GM10248 (cell line): Measurements from ENCODE around the gene PSMA3.

Experiments used
- CTCF ChIA-PET: fragments of 300-600 bp; sonication (Branson Sonifier 250); formaldehyde crosslinking; extraction: SDS; loops from one replicate; lab custom pipeline; 2021; ENCODE audit warnings: antibody characterized with exemption; lab: Yijun Ruan, JAX
- POLR2A ChIA-PET: fragments of 350-650 bp; sonication (Branson Sonifier 250); formaldehyde crosslinking; extraction: SDS; loops from one replicate; lab custom pipeline; 2020; ENCODE audit warnings: antibody characterized with exemption; lab: Yijun Ruan, JAX
- DNase-seq: peaks from one replicate; pipeline ENCODE4 v3.0.0; 2012; ENCODE audit errors: extremely low spot score
- TF ChIP-seq, protein P1 (sequence below): IDR thresholded peaks from 2 replicates; pipeline ENCODE4 v1.5.1; 2012; ENCODE audit warnings: mild to moderate bottlenecking, low read depth; ENCODE audit errors: extremely low read depth, missing control alignments, control extremely low read depth

The PSMA3 gene

DNA sequence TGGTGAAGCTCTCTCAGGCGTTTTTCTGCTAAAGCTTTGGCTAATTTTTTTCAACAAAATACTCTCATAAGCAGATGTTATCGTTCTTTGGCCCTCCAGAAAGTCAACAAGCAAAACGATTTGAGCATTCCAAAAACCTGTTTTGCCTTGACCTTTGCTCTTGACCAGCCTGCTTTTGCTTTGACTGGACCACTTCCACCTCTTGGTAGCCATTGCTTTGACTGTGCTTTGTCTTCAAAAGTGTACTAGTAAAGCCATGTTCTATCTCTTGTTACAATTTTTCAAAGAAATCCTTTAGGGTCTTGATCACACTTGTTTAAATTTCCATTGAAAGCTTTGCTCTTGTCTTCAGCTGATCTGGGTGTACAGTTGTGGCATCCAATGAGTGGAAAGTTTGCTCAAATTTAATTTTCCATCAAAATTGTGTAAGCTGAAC lies 43.0 kb downstream of the PSMA3 start:
- ChIA-PET POLR2A (interaction anchor here (1.2 kb wide), 1 partner anchor 11 kb away, joined by 4 read pairs; the partner anchor contains the start of gene ARID4A), CTCF (interaction anchor here (1.0 to 1.1 kb wide), 2 partner anchors 20 kb away, joined by 3 read pairs; no protein-coding TSS in a partner anchor)
- TF ChIP-seq, protein P1, sequence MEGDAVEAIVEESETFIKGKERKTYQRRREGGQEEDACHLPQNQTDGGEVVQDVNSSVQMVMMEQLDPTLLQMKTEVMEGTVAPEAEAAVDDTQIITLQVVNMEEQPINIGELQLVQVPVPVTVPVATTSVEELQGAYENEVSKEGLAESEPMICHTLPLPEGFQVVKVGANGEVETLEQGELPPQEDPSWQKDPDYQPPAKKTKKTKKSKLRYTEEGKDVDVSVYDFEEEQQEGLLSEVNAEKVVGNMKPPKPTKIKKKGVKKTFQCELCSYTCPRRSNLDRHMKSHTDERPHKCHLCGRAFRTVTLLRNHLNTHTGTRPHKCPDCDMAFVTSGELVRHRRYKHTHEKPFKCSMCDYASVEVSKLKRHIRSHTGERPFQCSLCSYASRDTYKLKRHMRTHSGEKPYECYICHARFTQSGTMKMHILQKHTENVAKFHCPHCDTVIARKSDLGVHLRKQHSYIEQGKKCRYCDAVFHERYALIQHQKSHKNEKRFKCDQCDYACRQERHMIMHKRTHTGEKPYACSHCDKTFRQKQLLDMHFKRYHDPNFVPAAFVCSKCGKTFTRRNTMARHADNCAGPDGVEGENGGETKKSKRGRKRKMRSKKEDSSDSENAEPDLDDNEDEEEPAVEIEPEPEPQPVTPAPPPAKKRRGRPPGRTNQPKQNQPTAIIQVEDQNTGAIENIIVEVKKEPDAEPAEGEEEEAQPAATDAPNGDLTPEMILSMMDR = no peak
- DNase-seq = no peak

- CTCF ChIA-PET = interaction anchor here (1.0 kb wide), 1 partner anchor 19 kb away, joined by 3 read pairs; no protein-coding TSS in a partner anchor
- POLR2A ChIA-PET = interaction anchor here (1.2 kb wide), 1 partner anchor 10 kb away, joined by 4 read pairs; the partner anchor contains the start of gene ARID4A
- no peak for DNase-seq
- TF ChIP-seq, protein P1 = no peak
Measured at GRCh38 chr14:58288106-58288792, 43.6 kb downstream of the PSMA3 start.

DNA sequence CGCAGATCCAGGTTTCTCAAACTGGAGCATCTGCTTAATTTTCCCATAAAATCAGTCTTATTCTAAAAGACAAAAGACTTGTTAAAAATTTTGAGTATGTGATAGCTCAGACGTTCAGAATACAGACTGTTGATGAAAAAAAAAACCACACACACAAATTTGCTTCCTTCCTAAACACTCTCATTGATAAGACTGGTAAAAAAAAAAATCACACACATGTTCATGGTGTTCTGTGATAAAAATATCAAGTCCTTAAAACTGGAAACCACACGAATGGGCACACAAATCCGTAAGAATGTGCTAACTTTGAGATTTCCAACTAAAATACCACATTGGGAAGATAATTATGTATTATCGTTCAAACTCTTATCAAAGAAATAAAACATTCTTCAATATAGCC lies 47.0 kb downstream of the PSMA3 start:
- TF ChIP-seq, protein P1 = no peak
- POLR2A ChIA-PET = no interaction called here
- DNase-seq = no peak

GRCh38 chr14:58292187-58292586 lies 47.5 kb downstream of the PSMA3 start:
- ChIA-PET POLR2A (no interaction called here), CTCF (no interaction called here)
- DNase-seq = no peak
- TF ChIP-seq, protein P1 = no peak

More for the DNA sequence above, 47.0 kb downstream of the PSMA3 start:
- CTCF ChIA-PET = no interaction called here

GRCh38 chr14:58294201-58294600 lies 49.6 kb downstream of the PSMA3 start:
- no peak for DNase-seq
- CTCF ChIA-PET = no interaction called here
- POLR2A ChIA-PET = no interaction called here
- TF ChIP-seq, protein P1 = no peak

GRCh38 chr14:58296726-58297125 lies 52.1 kb downstream of the PSMA3 start:
- TF ChIP-seq, protein P1 = no peak
- DNase-seq = no peak
- POLR2A ChIA-PET = no interaction called here
- CTCF ChIA-PET = interaction anchor here (1.9 kb wide), 1 partner anchor 11 kb away, joined by 4 read pairs; no protein-coding TSS in a partner anchor
